HepG2 (cell line): ENCODE measurements around the gene GALNT10. TPM values are rescaled to one million over a fixed set of nuclear protein-coding genes. Genes with fewer than 3 reads are reported as not detected.

Experiments
- ATAC-seq: fragments of 200-7000 bp; cut with Tn5 transposase; 3 replicates; pipeline ENCODE4 v1.9.1; 2020; ENCODE audit warnings: mild to moderate bottlenecking, moderate library complexity
- BruUV-seq: library from RNA; stranded (reverse); fragments of 400-500 nt; replicated peaks from 2 replicates; lab custom pipeline; 2021; lab: Mats Ljungman, UMichigan
- CTCF ChIA-PET: fragments of 300-600 bp; formaldehyde crosslinking; extraction: SDS; loops from one replicate; lab custom pipeline; 2021; ENCODE audit warnings: low total read pairs, inconsistent platforms, low intra/inter-chr PET ratio; lab: Yijun Ruan, JAX
- POLR2A ChIA-PET: fragments of 350-600 bp; sonication (Branson Sonifier 250); formaldehyde crosslinking; loops from one replicate; lab custom pipeline; 2020; ENCODE audit warnings: antibody characterized with exemption, inconsistent platforms; lab: Yijun Ruan, JAX
- DNase-seq: peaks from one replicate; pipeline ENCODE4 v3.0.0-alpha.2; 2015; ENCODE audit warnings: low spot score
- FAIRE-seq: peaks from 3 replicates; lab custom pipeline; 2011; peaks lifted over from hg19 to GRCh38; lab: Jason Lieb, UNC
- H2AFZ ChIP-seq: one replicate; pipeline ENCODE4 v1.6.1; 2011; ENCODE audit warnings: low read length, inconsistent platforms
- H3K27ac ChIP-seq: fragments of 300-600 bp; 3 replicates; pipeline ENCODE4 v1.8.0; 2011; ENCODE audit warnings: mixed run types, mild to moderate bottlenecking, mixed read lengths, low read length, inconsistent platforms; ENCODE audit not compliant: insufficient read depth; ENCODE audit errors: extremely low read length
- H3K27me3 ChIP-seq, 2 experiments: fragments of 200-600 bp in 1 of 2; 2 replicates in 1 of 2; 3 replicates in 1 of 2; pipeline versions ENCODE4 v1.6.0 to v1.8.0; 2011; ENCODE audit warnings: low read length in 2 of 2, mild to moderate bottlenecking in 2 of 2, moderate library complexity in 2 of 2, inconsistent platforms in 1 of 2; ENCODE audit not compliant: insufficient read depth in 2 of 2, control insufficient read depth in 1 of 2
- H3K36me3 ChIP-seq, 2 experiments: fragments of 200-600 bp in 1 of 2; replicated peaks in 1 of 2; 2 replicates in 1 of 2; 3 replicates in 1 of 2; pipeline versions ENCODE4 v1.5.1 to v1.8.0; 2011; ENCODE audit warnings: low read length in 2 of 2, inconsistent platforms in 1 of 2; ENCODE audit not compliant: insufficient read depth in 2 of 2, control insufficient read depth in 1 of 2
- H3K4me1 ChIP-seq: 2 replicates; pipeline ENCODE4 v1.5.1; 2012; ENCODE audit warnings: low read length, inconsistent platforms; ENCODE audit not compliant: insufficient read depth
- H3K4me2 ChIP-seq: 2 replicates; pipeline ENCODE4 v1.6.0; 2011; ENCODE audit warnings: low read depth, low read length, inconsistent platforms
- H3K4me3 ChIP-seq, 3 experiments: fragments of 200-600 bp in 1 of 3; sonication (generic), shearing (Covaris generic) in 1 of 3; replicated peaks in 1 of 3; 2 replicates each; pipeline ENCODE4 v1.5.1; 2011 to 2016; ENCODE audit warnings: low read length in 3 of 3, inconsistent platforms in 2 of 3, low read depth in 2 of 3, mild to moderate bottlenecking in 2 of 3, control low read depth in 1 of 3, mixed read lengths in 1 of 3; ENCODE audit not compliant: insufficient read depth in 1 of 3
- H3K79me2 ChIP-seq: one replicate; pipeline ENCODE4 v1.6.1; 2011; ENCODE audit warnings: low read length, inconsistent platforms; ENCODE audit not compliant: insufficient read depth
- H3K9ac ChIP-seq: 2 replicates; pipeline ENCODE4 v1.6.0; 2011; ENCODE audit warnings: mild to moderate bottlenecking, low read depth, low read length, inconsistent platforms; ENCODE audit not compliant: insufficient read depth
- H3K9me3 ChIP-seq: 2 replicates; pipeline ENCODE4 v1.5.1; 2012; ENCODE audit warnings: mild to moderate bottlenecking, low read length
- H4K20me1 ChIP-seq: 2 replicates; pipeline ENCODE4 v1.6.0; 2011; ENCODE audit warnings: inconsistent platforms, mild to moderate bottlenecking, low read length, moderate library complexity; ENCODE audit not compliant: insufficient read depth
- NR2C2 ChIP-seq: sonication (generic); formaldehyde crosslinking; IDR thresholded peaks from 2 replicates; pipeline ENCODE4 v1.4.0; 2020; ENCODE audit warnings: missing genetic modification reagents, mild to moderate bottlenecking, moderate library complexity, borderline replicate concordance
- SNAPC2 ChIP-seq: sonication (generic); formaldehyde crosslinking; IDR thresholded peaks from 2 replicates; pipeline ENCODE4 v1.8.1; 2022; ENCODE audit warnings: mild to moderate bottlenecking, missing genetic modification reagents
- TMF1 ChIP-seq: sonication (generic); formaldehyde crosslinking; IDR thresholded peaks from 2 replicates; pipeline ENCODE4 v1.8.1; 2022; ENCODE audit warnings: low read depth, missing genetic modification reagents
- U2AF2 ChIP-seq: fragments of 200-400 bp; formaldehyde crosslinking; IDR thresholded peaks from 2 replicates; pipeline ENCODE4 v1.6.1; 2017; ENCODE audit warnings: low read depth, mild to moderate bottlenecking, low read length
- ZNF3 ChIP-seq: IDR thresholded peaks from 2 replicates; pipeline ENCODE4 v1.7.0; 2017; ENCODE audit warnings: inconsistent platforms
- ZNF33A ChIP-seq: sonication (generic); formaldehyde crosslinking; IDR thresholded peaks from 2 replicates; pipeline ENCODE4 v1.5.1; 2020; ENCODE audit warnings: missing genetic modification reagents, mild to moderate bottlenecking, moderate library complexity, borderline replicate concordance
- ZNF589 ChIP-seq: sonication (generic); formaldehyde crosslinking; conservative IDR thresholded peaks from 2 replicates; pipeline ENCODE4 v1.8.0; 2022; ENCODE audit warnings: mild to moderate bottlenecking, moderate library complexity, missing genetic modification reagents
- ZNF615 ChIP-seq: sonication (generic); formaldehyde crosslinking; IDR thresholded peaks from 2 replicates; pipeline ENCODE4 v1.5.0; 2020; ENCODE audit warnings: mild to moderate bottlenecking, missing genetic modification reagents, borderline replicate concordance
- WGBS: methylation state at CpG from one replicate; pipeline ENCODE4 v1.1.6; 2017; ENCODE audit warnings: low lambda C conversion rate; 5-methylcytosine and 5-hydroxymethylcytosine counted together
- in situ Hi-C: cut with HindIII; loops from 2 replicates; pipeline ENCODE4 v1.10.0; 2017; ENCODE audit warnings: low pct_unique_long_range_greater_than_20kb; ENCODE audit not compliant: extremely low pct_ligation_motif_present
- intact Hi-C: fragments of 100-400 bp; cut with micrococcal nuclease; formaldehyde crosslinking; loops from one replicate; pipeline ENCODE4 v1.10.0; 2022; ENCODE audit not compliant: unreplicated experiment
- polyA plus RNA-seq, 8 experiments: library from polyadenylated mRNA; depleted of rRNA in 3 of 8; stranded (reverse) in 7 of 8; unstranded in 1 of 8; fragments of >200 nt; fragmentation: Illumina TruSeq in 4 of 8; extraction: Trizol in 4 of 8; gene quantifications; 2 replicates each; pipeline versions ENCODE4 v1.2.1 to v1.2.3, GENCODE V29; 2011 to 2016; ENCODE audit warnings: low read depth in 4 of 8, missing spikeins in 1 of 8, mixed read lengths in 1 of 8; ENCODE audit not compliant: insufficient read depth in 1 of 8
- total RNA-seq, 5 experiments: library from RNA; depleted of rRNA; stranded (reverse); fragments of >200 nt; fragmentation: Illumina TruSeq; extraction: Trizol; gene quantifications; 2 replicates each; pipeline ENCODE4 v1.2.3, GENCODE V29; 2016; ENCODE audit warnings: low read depth in 1 of 5
- TF ChIP-seq, protein P1 (sequence below): sonication (generic); formaldehyde crosslinking; conservative IDR thresholded peaks from 2 replicates; pipeline ENCODE4 v1.8.0; 2022; ENCODE audit warnings: mild to moderate bottlenecking, moderate library complexity, missing genetic modification reagents

The GALNT10 gene
- total and polyA plus RNA-seq, 2 of the 13 experiments (the other 11 are each of a cell fraction or from before 2014, with no cell fraction given) = 8.1 to 11.2 TPM

GRCh38 chr5:154435226-154435625 lies 244.7 kb downstream of the GALNT10 start:
- no peak for ATAC-seq
- H3K36me3 ChIP-seq = peaks cover 0 to 14% of the 10 kb centered on the region in 2 experiments; a peak in 3 of 5 replicates
- no peak for FAIRE-seq
- in situ Hi-C loops (no loop called here), intact Hi-C loops (no loop called here)
- BruUV-seq = no TSS peak
- no peaks in the 10 kb centered on the region for H3K79me2 ChIP-seq
- DNase-seq = no peak
- no peak overlapping the region for H3K4me2 ChIP-seq
- TF ChIP-seq SNAPC2 (CRISPR knock-in tag) = no peak
- TF ChIP-seq, all 625 proteins: peak for 0
- POLR2A ChIA-PET = no interaction called here
- WGBS = 95% methylated on average over 3 of the region's 3 CpGs
- H2AFZ ChIP-seq = no peak overlapping the region
- H3K4me1 ChIP-seq = peaks cover 7% of the 10 kb centered on the region; the same call in 1 of the 2 replicates
- H3K27ac ChIP-seq = no peak overlapping the region
- H3K4me3 ChIP-seq = no peak overlapping the region
- no peaks in the 10 kb centered on the region for H3K9me3 ChIP-seq
- CTCF ChIA-PET = no interaction called here
- no peak overlapping the region for H3K9ac ChIP-seq
- H3K27me3 ChIP-seq = no peaks in the 10 kb centered on the region; a peak in 1 of 5 replicates
- no peaks in the 10 kb centered on the region for H4K20me1 ChIP-seq

DNA sequence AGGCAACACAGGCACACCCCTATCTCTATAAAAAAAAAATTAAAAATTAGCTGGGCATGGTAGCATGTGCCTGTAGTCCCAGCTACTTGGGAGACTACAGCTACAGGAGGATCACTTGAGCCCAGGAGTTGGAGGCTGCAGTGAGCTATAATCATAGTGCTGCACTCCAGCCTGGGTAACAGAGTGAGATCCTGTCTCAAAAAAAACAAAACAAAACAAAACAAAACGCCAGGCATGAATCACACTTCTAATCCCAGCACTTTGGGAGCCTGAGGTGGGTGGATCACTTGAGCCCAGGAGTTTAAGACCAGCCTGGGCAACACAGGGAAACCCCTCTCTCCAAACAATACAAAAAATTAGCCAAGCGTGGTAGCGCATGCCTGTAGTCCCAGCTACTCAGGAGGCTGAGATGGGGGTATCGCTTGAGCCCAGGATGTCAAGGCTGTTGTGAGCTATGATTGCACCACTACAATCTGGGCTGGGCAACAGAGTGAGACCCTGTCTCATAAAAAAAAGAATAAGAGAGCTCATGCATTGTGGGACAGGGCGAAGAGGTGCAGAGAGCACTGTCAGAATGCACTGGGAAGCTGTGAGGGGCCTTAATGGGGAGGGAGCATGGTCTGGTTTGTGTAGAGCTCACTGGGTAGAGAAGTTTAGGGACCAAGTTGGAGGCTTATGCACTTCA lies 246.9 kb downstream of the GALNT10 start:
- H3K9me3 ChIP-seq = no peaks in the 10 kb centered on the region
- no peak overlapping the region for H3K27ac ChIP-seq
- no peak for FAIRE-seq
- H4K20me1 ChIP-seq = no peaks in the 10 kb centered on the region
- no peak overlapping the region for H3K9ac ChIP-seq
- H3K4me2 ChIP-seq = no peak overlapping the region
- no peaks in the 10 kb centered on the region; a peak in 1 of 5 replicates for H3K27me3 ChIP-seq
- no peaks in the 10 kb centered on the region for H3K79me2 ChIP-seq
- no peaks in the 10 kb centered on the region for H3K4me1 ChIP-seq
- H2AFZ ChIP-seq = no peak overlapping the region
- POLR2A ChIA-PET = no interaction called here
- no TSS peak for BruUV-seq
- DNase-seq = no peak
- no peak for ATAC-seq
- intact Hi-C loops (no loop called here), in situ Hi-C loops (no loop called here)
- CTCF ChIA-PET = no interaction called here
- WGBS = 93% methylated on average over 5 of the region's 5 CpGs
- peaks cover 0 to 26% of the 10 kb centered on the region in 2 experiments; a peak in 4 of 5 replicates for H3K36me3 ChIP-seq
- no peak overlapping the region for H3K4me3 ChIP-seq
- TF ChIP-seq ZNF3 (CRISPR knock-in tag) (no peak), U2AF2 (no peak), TMF1 (no peak), ZNF33A (CRISPR knock-in tag) (no peak), ZNF589 (no peak), ZNF615 (CRISPR knock-in tag) (no peak), NR2C2 (CRISPR knock-in tag) (no peak)
- TF ChIP-seq, protein P1, sequence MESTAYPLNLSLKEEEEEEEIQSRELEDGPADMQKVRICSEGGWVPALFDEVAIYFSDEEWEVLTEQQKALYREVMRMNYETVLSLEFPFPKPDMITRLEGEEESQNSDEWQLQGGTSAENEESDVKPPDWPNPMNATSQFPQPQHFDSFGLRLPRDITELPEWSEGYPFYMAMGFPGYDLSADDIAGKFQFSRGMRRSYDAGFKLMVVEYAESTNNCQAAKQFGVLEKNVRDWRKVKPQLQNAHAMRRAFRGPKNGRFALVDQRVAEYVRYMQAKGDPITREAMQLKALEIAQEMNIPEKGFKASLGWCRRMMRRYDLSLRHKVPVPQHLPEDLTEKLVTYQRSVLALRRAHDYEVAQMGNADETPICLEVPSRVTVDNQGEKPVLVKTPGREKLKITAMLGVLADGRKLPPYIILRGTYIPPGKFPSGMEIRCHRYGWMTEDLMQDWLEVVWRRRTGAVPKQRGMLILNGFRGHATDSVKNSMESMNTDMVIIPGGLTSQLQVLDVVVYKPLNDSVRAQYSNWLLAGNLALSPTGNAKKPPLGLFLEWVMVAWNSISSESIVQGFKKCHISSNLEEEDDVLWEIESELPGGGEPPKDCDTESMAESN (CRISPR knock-in tag) = no peak
